PC-9 (cell line): ENCODE results near the gene ERMAP.

Experiments
- EZH2 ChIP-seq: fragments of 200-600 bp; sonication (generic); IDR thresholded peaks from 2 replicates; pipeline ENCODE4 v1.8.0; 2017; ENCODE audit warnings: antibody characterized with exemption, low read depth
- TF ChIP-seq, protein P1 (sequence below): fragments of 200-600 bp; sonication (generic); conservative IDR thresholded peaks from 2 replicates; pipeline ENCODE4 v1.6.1; 2017; ENCODE audit warnings: mixed run types, antibody characterized with exemption, mild to moderate bottlenecking, moderate library complexity

DNA sequence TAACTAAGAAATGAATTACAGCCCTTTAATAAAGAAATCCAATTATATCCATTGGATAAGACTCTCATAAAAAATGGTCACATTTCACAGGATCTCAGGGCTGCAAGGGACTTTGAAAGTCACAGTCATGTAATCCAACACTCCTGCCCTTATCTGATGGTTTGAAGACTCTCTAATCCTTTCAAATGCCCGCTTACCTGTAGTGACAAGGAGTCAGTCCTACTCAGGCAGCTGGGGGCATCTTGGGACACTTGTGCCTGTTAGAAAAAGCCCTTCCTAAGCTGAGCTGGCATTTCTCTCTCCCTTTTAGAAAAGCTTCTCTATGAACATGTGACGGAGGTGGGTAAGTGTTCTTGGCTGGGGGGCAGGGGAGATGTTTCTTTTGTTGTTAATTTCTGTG lies 18.5 kb downstream of the ERMAP start:
- TF ChIP-seq EZH2: no peak
- TF ChIP-seq, protein P1, sequence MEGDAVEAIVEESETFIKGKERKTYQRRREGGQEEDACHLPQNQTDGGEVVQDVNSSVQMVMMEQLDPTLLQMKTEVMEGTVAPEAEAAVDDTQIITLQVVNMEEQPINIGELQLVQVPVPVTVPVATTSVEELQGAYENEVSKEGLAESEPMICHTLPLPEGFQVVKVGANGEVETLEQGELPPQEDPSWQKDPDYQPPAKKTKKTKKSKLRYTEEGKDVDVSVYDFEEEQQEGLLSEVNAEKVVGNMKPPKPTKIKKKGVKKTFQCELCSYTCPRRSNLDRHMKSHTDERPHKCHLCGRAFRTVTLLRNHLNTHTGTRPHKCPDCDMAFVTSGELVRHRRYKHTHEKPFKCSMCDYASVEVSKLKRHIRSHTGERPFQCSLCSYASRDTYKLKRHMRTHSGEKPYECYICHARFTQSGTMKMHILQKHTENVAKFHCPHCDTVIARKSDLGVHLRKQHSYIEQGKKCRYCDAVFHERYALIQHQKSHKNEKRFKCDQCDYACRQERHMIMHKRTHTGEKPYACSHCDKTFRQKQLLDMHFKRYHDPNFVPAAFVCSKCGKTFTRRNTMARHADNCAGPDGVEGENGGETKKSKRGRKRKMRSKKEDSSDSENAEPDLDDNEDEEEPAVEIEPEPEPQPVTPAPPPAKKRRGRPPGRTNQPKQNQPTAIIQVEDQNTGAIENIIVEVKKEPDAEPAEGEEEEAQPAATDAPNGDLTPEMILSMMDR: no peak
